ENCODE results near the gene MCC.

- TF ChIP-seq CTCF (IDR thresholded peaks at IDR 0.05 in 4 of 5, conservative IDR thresholded peaks at IDR 0.05 in 1 of 5) (no peak), POLR2A (IDR thresholded peaks at IDR 0.05) (no peak)
Observed at GRCh38 chr5:113084402-113085083, 403.7 kb downstream of the MCC start.
